GM19351 (cell line): ENCODE data around the gene ANAPC15.

Experiments used
- ATAC-seq: cut with Tn5 transposase; IDR thresholded peaks from one replicate; pipeline ENCODE4 v1.9.1; 2021; ENCODE audit warnings: mild to moderate bottlenecking, moderate library complexity; ENCODE audit not compliant: unreplicated experiment

ANAPC15 gene

DNA sequence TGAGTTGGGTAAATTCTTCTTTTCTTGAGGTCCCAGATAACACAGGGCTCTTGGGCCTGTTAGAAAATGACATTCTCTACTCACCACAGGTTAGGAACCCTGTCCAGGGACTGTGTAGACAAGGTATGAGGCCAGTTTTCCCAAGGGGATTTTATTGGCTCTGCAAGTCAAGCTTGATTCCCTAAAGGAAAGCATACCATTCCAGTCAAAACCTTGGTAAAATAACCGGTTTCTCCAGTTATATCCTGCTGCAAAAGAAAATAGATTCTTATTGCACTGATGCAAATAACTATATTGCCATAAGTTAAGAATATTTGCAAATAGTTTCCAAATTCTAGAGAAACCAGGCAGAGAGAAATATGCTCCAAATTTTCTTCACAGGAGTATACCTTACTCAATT lies 13.5 kb upstream of the ANAPC15 start:
- ATAC-seq, result no peak

DNA sequence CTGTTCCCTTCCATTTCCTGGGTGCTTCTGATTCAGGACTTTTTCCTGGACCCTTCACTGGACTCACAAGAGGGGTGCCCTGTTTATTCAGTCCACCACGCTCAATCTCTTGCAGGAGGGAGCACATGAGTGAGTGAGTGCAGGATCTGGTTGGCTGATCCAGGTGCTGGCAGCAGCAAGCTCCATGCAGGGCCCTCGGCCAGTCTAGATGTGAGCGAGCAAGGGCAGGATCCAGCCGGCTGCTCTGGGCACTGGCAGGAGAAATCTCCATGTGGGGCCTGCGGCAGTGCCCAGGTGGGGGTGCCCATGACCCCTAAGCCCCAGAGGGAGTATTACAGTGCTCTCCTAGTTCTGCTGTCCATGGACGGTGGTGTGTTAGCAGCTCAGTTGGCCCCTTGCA lies 11.6 kb upstream of the ANAPC15 start:
- ATAC-seq, result no peak

DNA sequence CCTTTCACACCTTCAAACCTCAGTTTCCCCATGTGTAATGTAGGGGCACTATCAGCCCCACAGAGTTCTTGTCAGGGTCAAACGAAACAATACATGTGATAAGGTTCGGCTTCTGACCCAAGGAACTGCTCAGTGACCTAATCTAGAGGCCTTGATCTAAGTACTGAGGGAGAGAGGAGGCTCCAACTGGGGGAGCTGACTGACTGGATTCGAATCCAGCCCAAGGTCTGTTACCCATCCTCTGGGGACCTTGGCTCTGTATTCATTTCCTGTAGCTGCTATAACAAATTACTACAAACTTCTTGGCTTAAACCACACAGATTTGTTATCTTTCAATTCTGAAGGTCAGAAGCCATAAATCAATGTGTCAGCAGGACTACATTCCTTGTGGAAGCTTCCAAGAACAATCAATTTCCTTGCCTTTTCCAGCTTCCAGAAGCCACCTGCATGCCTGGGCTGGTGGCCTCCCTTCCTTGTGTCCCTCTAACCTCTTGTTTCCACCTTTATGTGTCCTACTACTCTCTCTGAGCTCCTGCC lies 10.7 kb upstream of the ANAPC15 start:
- ATAC-seq, result no peak

DNA sequence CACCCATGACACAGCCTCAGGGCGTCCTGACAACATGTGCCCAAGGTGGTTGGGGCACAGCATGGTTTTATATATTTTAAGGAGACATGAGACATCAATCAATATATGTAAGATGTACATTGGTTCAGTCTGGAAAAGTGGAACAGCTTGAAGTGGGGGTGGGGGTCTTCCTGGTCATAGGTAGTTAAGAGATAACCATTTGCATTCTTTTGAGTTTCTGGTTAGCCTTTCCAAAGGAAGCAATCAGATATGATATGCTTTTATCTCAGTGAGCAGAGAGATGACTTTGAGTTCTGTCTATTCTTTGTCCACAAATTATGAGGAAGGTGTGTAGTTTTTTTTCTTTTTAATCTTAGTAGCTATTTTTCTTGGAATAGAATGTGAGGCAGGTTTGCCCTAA lies 10.1 kb upstream of the ANAPC15 start:
- ATAC-seq, result no peak

DNA sequence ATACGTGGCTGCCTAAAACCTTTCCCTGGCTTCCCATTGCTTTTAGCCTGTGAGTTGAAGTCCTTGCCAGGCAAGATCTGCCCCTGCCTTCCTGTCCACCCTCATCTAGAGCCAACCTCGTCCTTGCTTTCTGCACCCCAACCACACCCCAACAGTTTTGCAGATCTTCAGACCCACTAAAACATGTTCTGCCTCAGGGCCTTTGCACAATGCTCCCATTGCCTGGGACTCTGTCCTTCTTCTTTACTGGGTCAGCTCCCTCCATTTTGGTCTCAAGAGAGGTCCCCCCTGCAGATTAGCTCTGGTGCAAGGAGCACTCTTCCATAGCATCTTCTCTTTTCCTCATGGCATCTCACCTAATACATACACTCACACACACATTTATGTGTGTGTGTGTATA lies 8.4 kb upstream of the ANAPC15 start:
- no peak for ATAC-seq

DNA sequence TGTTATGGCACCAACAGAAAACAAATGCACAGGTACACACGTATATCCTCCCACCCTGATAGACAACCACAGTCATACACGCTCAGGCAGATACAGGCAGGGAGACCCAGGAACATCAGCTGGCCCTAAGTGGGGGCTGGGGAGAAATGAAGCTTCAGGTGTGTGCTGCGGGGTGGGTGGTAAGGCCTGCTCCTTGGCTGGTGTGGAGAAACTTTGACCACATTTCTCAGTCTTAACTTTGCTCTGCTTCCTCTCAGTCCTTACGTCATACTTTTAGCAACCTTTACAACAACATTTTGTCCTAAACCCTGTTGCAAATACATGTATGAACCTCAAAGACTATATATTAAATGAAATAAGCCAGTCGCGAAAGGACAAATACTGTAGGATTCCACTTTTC lies 6.7 kb upstream of the ANAPC15 start:
- no peak for ATAC-seq

DNA sequence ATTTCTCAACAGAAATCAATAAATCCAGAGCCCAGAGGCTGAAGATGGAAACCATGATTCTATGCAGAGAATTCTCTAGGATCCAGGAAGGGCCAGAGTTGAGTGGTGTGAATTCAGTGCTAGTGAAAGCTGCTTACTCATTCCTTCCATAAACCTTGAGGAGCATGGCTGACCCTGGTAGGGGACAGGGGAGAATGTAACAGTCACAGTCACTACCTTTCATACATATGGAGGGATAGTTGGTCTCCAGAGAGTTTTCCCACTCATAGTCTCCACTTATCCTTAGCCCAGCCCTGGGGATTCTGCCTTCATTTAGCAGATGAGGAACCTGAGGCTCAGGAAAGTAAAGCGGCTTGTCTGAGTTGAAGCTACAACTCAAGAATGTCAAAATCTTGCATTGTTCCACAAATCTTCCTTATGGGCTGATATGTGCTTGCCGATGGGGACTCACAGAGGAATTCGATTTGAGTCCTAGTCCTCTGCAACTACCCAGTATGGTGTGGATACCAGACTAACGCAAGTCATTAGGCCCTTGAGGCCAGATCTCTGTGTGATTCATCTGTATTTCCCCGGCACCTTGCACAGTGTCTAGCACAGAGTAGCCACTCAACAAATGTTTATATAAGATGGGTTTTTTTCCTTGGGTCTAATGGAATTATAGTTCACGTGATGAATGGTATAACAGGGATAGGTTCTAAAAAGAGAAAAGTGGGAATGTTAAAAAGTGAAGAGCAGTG lies 3.7 kb upstream of the ANAPC15 start:
- ATAC-seq, result no peak

DNA sequence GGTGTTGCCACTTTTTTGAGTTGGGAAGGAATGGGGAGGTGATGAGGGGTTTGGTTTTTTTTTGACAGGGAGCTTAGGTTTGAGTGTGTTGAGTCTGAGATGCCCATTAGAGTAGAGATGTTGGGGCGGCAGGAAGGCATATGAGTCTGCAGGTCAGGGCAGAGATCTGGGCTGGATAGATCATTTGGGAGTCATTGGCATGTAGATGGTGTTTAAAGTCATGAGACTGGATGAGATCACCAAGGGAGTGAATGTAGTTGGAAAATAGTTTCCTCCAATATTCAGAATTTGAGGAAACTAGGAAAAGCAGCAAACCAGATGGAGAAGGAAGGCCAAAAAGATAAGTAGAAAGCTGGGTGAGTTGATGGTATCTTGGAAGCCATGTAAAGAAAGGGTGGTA lies 2.1 kb upstream of the ANAPC15 start:
- ATAC-seq, result no peak

DNA sequence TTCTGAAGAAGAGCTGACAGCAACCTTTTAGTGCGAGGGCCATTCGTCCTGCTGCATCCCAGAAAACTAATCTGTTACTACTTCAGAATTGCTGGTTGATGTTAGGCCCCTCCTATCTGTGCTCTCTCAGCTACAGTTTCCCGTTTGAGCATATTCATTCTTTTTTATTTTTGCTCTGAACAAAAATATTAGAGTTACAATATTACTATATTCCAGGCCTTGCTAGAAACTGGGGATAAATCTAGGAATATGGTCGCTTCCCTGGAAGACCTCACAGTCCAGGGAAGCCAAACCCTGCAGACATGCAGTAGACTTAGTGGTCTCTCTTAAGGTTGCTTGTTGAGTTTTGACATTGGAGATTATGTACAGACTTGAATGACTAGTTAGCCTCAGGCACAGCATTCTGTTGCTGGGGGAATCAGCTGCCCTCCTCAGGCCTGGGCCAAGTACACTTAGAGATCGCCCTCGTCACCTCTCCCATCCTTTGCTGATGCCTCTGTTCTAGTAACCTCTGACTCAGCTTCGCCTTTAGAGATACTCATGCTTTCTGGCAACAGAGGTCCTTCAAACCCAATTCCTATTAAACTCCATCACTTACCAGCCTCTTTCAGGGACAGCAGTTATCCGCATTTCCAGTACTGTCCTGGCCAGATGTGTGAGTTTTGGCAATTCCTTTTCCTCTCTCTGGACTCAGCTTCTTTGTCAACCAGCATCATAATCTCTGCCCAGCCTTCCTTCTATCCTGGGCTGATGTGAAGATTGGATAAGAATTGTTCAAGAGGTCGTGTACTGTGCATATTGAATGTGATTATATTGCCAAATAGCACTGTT lies 698 bp upstream of the ANAPC15 start:
- ATAC-seq, result no peak

DNA sequence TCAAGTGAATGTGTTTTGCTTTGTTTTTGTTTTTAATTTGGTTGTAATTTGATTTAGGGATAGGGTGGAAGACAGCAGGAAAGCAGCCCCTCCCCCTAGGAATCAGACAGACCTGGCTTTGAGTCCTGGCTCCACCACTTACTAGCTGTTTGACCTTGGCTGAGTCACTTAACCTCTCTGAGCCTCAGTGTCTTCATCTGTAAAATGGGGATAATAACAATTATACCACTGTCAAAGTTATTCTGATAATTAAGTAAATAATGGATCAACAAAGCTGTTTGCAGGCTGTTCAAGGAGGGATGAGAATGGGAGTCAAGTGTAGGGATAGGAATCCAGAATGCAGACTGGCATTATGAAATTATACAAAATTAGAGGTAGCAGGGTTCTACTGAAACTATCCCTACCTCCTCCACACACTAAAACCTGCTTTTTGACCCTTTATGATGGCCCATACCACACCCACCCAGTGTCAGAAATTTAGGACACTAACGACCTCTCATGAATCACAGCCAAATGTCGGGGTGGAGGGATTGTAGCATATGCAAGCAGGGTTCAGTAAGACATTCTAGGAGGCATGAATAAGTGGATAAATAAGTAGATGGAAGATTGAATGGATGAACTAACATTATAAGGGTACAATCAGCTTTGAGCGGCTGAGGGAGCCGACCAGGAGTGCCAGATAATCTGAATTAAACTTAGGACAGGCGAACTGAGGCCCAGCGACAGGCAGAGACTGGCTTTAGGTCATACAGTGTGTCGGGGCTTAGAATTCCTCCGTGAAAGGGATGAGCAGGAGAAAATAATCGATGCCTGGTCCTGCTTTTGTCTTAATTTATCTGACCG lies 974 bp downstream of the ANAPC15 start:
- peak; percentile 8 for ATAC-seq

DNA sequence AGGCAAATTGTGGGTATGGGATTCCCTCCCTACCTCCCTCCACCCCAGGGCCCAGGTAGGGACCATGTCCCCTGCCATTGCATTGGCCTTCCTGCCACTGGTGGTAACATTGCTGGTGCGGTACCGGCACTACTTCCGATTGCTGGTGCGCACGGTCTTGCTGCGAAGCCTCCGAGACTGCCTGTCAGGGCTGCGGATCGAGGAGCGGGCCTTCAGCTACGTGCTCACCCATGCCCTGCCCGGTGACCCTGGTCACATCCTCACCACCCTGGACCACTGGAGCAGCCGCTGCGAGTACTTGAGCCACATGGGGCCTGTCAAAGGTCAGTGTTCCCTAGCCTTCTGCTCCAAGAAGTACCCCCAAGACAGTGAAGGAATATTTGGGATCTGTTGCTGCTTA lies 6.6 kb downstream of the ANAPC15 start, which contains the start of gene TOMT:
Gene TOMT, plus strand, starts transcription at position 37 of the 400 bp plus-strand sequence. Its CDS starts 28 bp downstream, at position 65.
- no peak for ATAC-seq

DNA sequence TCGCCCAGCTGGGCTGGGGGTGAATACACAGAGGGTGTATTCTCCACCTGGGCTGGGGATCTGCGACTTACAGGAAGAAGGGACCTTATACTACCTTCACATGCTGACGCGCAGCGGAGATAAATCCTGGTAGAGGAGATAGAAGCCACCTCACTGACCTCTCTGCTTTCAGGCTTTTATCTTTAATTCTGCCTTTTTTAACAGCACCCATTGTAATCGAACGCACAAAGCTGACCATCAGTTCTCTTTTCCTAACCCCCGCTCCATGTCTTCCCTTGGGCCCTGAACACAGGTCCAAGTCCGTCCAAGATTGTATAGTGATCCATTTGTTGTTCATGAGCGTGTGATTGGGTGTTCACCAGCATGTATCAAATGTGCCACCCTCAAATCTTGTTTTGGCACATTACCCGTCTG lies 8.7 kb downstream of the ANAPC15 start:
- no peak for ATAC-seq

DNA sequence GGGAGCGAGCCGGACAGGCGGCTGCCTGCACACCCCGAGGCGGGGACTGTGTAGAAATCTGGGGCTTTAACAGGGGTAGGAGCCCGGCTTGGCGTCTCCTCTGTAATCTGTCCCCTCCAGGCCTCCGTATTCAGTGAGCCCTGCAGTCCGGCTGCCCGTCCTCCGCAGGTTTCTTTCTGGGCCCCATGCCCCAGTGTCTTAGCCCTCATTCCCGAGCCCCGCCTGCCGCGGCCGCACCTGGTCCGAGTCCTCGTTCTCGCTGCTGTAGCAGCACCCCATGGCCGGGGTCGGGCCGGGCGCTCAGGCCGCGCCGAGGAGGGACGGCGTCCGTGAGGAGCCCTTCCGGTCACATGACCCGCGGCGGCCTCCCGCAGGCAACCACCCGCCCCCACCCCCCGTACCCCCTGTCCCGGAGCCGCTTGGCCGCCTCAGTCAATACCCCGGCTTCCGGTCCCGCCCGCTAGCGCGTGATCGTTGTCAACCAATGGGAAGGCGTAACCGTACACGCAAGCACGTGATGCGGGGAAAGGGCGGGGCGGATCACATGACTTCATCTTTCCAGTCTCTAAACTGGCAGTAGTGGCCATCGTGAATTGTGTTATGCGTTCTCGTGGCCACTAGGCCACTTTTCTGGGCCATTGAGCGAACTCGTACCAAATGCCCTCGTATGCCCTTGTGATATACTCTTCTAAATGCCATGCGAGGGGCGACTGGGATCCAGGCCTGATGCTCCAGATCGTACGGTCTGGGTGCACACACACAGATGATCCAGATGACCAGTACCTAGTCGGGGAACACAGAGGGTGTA lies 9.3 kb downstream of the ANAPC15 start, which contains the start of gene LAMTOR1:
Gene LAMTOR1, minus strand, starts transcription at position 352 of the 808 bp plus-strand sequence. Its CDS starts 73 bp downstream, at position 279.
- ATAC-seq, result peak; percentile 93

DNA sequence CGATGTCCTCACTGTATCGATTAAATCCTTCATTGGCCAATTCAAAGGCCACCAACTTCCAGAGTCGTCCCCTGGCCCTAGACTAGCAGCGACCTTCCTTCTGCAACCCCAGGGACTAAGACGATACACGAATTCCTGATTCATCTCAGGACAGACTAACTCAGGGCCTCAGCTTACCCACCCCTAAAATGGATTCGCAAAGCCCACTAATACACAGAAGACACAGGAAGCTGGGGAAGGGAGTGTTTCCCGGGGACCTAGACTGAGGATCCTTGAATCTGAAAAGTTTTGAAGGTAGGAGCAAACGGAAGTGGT lies 9.9 kb downstream of the ANAPC15 start:
- ATAC-seq, result peak; percentile 10

DNA sequence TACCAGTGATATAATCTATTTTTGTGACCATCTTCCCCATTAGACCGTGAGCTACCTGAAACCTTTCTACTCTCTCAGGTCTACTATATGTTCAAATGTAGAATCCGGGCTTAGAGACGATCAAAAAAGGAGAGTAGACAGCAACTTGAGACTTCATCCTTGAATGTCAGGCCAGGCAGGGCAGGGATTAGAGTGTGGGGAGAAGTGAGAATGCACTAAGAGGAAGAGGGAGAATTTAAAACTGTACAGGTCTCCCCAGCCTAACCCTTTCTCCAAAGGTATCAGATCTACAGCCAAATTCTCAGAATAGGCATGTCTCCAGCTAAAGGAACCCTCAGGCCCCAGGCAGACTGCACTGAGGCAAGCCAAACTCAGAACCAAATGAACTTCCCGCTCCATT lies 10.3 kb downstream of the ANAPC15 start:
- no peak for ATAC-seq

DNA sequence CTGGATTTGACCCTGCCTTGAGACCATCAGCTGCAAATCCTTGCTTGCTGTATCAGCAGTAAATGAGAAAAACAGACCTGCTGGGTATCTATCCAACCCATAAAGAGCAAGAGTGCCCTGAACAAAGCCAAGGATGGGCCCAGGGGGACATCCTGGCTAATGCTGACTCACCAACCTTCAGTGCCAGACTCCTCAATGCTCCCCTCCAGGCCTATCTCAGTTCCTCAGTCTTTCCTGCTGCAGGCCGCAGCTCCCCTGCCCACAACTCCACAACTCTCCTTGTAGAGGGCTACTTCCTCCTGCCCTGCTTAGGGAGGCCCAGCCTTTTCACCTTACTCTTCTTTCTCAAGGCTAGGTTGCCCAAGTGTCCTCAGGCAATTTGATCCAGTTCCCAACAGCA lies 12.0 kb downstream of the ANAPC15 start:
- no peak for ATAC-seq

DNA sequence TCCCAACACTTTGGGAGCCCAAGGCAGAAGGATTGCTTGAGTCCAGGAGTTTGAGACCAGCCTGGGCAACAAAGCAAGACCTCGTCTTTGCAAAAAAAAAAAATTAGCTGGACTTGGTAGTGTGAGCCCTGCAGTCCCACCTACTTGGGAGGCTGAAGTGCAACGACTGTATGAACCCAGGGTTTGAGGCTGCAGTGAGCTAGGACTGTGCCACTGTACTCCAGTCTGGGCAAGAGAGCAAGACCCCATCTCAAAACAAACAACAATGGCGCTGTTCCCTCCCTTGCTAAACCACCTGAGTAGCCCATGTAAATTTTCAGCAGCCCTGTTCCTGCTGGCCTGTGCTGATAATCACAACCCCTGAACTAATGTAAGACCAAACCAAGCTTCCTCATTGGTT lies 12.5 kb downstream of the ANAPC15 start:
- no peak for ATAC-seq

DNA sequence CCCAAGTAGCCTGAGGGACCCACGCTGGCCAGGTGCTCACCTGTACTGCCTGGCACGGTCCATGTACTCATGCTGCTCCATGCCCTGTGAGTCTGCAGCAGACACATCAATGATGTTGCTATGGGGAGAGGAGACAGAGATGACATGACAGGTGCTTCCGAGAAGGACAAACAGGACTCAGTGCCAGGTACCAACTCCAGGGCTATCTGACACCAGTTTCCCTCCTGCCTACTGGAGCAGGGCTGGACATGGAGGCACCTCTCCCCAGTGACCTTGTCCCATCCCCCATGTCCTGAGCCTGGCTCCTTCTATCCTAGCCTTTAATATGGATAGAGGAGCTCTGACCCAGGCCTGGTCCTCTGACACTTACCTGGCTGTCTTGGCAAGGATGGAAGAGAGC lies 13.8 kb downstream of the ANAPC15 start:
- no peak for ATAC-seq

DNA sequence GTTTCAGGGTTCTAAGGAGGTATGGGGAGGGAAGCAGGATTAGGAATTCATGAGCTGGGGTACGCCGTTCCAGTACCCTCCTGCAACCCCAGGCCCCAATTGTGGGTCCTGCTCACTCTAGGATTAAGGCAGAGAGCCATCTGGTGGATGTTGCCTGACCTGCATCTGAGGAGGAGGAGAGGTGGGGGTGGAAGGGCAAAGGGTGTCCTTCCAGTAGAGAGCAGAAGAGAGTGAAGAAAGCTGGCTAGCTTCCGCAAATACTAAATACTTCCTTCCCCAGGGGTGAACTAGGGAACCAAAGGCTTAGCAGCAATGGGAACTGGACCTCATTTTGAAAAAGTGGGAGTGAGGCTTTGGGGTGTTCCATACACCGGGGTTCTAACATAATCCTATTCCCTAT lies 21.2 kb downstream of the ANAPC15 start:
- ATAC-seq, result no peak

DNA sequence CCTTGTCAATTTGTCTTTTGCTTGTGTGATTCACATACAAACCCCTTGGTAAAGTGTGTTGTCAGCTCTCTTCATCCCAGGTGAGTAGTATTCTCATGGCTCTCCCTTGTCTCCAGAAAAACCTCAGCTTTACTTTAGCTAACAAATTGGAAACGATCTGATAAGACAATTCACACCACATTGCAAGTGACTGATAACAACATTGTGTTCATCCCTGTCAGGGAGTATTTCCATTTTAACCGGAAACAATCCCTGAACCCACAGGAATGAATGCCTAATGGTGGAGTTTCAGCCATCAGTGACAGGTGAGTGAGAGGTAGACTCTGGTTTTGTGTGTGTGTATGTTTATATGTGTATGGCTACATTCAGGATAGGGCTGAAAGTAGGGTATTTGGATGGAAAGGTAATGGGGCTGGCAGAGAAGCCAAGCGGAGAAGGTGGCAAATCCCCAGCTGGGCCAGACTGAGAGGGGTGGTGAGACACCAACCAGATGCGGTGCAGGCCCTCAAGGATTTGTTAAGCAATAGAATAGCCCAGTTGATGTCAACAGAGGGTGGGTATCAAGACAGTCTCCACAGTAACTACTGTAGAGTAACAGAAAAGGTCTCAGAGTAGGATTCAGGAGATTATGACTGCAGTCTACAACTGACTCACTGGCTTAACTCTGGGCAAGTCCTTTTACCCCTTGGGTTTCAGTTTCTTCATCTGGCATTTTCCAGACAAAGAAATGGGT lies 24.3 kb downstream of the ANAPC15 start:
- no peak for ATAC-seq
